GM21367 (cell line): ENCODE results near the gene PAGR1.
"Not testable (repeated sequence)": the region's sequence is repeated elsewhere in the genome, so short reads cannot be mapped to it uniquely, and the experiment has no call there.

Experiments
- ATAC-seq: cut with Tn5 transposase; IDR thresholded peaks from one replicate; pipeline ENCODE4 v1.9.1; 2021; ENCODE audit not compliant: unreplicated experiment

Gene PAGR1

DNA sequence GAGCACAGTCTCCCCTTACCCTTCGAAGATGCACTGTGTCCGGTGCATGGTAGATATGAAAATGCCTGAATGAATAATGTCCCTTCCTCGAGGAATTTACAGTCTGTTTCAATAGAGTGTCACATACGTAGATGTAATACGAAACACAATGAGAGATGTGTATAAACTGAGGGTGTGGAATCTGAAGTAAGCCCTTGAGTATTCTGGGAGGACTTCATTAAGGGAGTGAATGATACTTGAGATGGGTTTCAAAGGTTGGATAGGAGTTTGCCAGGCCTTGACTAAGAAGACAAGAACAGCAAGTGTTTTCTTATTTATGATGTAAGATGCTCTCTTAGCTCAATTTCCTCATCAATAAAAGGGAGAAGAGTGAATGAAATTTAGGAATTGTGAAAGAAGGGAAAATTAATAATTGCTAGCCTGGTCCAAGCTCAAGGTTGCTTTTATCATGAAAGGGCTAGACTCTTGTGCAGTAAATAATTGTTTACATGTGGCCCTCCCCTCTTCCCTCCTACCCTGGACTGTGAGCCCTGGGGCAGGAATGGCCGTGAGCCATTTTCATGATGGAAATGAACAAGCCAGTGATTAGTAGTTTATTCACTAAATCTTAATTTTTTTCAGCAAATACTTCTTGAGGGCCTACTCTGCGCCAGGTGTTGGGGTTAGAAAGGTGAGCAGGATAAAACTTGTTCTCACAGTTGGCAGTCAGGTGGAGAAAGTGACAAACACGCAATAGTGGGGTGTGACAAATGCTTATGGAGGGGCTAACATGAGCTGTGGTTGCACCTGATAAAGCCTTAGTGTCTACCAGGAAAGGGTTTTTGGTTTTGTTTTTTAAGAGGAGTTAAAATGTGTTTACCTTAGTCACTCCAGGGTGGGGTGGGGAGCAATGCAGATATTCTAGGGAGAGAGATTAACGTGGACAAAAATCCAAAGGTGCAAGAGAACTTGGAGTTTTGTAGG, 23.8 kb upstream of the PAGR1 start:
- ATAC-seq = no peak

DNA sequence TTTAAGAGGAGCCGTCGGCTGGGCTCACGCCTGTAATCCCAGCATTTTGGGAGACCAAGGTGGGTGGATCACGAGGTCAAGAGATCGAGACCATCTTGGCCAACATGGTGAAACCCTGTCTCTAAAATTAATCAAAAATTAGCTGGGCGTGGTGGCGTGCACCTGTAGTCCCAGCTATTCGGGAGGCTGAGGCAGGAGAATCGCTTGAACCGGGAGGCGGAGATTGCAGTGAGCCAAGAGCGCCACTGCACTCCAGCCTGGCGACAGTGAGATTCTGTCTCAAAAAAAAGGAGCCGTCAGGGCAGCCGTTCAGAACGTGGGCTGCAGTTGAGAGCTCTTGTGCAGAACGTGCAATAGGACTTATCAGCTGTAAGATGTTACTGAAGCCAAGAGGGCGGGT, 22.8 kb upstream of the PAGR1 start:
- ATAC-seq = not testable (repeated sequence)

DNA sequence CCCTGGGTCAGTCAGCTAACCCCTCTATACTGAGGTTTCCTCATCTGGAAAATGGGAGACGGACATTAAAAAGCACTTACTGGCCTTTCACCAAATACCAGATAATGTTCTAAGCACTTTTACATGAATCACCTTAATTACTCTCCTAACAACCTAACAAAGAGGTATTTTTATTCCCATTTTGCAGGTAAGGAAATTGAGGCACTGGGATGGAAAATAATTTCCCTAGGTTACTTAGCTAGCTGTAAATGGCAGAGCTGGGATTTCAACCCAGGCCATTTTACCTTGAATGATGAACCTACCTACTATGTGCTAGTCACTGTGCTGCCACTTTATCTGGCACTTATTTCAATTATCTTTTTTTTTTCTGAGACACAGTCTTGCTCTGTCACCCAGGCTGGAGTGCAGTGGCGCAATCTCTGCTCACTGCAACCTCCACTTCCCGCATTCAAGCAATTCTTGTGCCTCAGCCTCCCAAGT, 21.7 kb upstream of the PAGR1 start:
- no peak for ATAC-seq

DNA sequence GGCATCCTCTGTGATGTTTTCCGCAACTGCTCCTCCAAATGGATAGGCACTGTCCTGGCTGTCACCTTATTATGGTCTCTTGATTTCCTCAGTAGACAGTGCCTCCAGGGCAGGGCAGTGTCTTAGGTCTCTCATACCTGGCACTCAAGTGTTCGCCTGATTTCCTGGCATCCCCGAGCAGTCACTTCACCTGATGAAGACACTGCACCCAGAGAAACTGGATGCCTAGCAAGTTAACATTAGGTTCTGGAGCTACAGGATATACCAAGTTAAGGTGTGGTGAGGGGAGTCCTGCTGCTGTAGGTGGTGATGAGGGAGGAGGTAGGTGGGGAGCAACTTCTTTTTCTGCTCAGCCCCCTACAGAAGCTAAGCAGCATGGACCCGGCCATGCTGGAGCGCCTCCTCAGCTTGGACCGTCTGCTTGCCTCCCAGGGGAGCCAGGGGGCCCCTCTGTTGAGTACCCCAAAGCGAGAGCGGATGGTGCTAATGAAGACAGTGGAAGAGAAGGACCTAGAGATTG, 13.5 kb upstream of the PAGR1 start:
- no peak for ATAC-seq

DNA sequence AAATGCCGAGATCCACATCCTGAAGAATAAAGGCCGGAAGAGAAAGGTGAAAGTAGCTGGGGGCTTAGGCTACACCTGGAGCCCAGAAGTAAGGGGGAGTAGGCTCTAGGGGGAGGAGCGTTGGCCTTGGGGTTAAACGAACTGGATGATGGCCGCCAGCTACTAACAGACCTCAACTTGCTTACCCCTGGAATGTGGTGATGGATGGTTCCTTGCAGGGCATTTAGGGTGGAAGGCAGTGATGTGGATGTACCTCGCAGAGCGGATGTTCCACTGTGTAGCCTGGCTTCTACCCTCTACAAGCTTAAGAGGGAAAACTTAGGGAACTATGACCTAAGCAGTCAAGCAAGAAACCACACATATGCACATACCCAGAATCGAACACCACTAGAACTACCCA, 11.9 kb upstream of the PAGR1 start:
- ATAC-seq = no peak

DNA sequence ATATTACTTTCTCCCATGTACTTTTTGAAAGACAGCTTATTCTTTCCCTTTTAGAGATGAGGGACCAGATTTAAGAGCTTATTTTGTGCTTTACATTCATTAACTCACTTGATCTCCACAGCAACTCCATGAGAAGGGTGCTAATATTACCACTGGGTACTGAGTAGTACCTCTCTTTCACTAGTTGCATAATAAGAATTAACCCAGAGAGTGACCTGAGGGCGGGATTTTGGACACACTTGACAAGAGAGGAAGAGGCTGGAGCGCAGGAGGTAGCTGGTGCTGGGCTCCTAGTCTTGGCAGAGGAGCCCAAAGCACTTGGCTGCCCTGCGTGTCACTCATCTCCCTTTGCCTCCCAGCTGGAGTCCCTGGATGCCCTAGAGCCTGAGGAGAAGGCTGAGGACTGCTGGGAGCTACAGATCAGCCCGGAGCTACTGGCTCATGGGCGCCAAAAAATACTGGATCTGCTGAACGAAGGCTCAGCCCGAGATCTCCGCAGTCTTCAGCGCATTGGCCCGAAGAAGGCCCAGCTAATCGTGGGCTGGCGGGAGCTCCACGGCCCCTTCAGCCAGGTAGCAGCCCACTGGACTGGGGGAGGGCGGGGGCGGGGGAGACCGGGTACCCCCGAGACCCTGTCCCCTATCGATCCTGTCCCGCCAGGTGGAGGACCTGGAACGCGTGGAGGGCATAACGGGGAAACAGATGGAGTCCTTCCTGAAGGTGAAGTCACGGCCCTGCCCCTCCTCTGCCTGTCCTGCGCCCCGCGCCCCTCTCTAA, 11.3 kb upstream of the PAGR1 start:
- ATAC-seq = no peak

DNA sequence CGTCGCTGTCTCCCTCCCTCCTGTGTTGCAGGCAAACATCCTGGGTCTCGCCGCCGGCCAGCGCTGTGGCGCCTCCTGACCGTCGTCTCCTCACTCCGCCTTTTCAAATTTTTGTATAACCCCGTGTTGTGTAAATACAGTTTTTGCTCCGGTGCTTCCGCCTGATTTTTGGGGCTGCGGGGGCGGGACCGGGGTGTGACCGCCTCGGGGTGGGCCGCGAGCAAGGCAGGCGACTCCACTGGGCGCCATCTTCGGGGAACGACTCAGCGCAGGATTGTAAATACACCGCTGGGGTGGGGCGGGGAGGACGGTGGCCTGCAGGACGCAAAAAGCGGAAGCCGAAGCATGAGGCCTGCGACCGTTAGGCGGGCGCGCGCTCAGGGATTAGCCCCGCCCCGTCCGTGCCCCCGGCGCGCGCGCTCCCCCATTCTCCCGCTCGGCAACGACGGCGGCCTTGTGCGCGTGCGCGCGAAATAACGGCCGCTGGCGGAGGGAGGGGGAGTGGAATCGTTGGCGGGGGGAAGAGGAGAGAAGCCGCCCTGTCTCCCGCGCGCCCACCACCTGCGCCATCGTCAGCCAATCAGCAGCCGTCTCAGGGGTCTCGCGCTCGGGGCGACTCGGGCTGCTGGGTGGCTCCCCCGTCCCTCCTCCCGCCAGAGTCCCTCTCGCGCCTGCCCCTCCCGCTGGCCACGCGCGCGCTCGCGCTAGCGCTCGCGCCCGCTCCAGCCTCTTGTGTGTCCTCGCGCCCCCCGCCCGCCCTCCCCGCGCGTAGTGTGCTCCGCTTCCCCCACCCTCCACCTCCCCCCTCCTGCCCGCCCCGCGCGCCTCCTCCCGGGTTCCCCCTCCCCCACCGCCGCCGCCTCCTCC, 10.5 kb upstream of the PAGR1 start:
- ATAC-seq = peak; percentile 42

DNA sequence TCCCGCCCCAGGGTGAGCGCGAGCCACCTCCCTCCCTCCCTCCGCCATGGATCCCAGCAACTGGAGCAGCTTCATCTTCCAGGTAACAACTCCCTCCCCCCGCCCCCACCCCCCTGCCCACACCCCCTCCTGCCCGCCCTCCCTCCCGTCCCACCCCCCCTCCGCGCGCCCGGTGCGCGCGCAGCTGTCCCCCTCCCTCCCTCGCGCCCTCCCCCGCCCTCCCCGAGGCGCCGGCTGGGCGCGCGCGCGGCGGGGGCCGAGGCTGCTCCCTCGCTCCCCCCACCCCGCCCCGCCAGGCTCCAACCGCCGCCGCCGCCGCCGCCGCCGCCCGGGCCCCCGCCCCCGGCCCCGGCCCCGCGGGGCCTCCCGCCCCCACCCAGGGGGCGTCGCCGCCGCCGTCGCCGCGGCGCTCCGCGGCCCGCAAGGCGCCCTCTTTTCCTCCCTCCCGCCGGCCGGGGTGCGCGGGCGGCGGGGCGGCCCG, 9.8 kb upstream of the PAGR1 start, which contains the start of gene MAZ:
TSS of gene MAZ (plus strand) at position 431 of the 481 bp plus-strand sequence. CDS start 173 bp downstream, outside the sequence.
- ATAC-seq = no peak

DNA sequence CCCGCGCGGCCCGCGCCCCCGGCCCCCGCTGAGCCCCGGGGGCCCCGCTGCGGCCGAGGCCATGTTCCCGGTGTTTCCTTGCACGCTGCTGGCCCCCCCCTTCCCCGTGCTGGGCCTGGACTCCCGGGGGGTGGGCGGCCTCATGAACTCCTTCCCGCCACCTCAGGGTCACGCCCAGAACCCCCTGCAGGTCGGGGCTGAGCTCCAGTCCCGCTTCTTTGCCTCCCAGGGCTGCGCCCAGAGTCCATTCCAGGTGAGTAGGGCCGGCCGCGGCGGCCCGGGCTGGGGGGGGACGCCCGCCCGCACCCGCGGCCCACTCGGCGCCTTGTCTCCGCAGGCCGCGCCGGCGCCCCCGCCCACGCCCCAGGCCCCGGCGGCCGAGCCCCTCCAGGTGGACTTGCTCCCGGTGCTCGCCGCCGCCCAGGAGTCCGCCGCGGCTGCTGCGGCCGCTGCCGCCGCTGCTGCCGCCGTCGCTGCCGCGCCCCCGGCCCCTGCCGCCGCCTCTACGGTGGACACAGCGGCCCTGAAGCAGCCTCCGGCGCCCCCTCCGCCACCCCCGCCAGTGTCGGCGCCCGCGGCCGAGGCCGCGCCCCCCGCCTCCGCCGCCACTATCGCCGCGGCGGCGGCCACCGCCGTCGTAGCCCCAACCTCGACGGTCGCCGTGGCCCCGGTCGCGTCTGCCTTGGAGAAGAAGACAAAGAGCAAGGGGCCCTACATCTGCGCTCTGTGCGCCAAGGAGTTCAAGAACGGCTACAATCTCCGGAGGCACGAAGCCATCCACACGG, 9.1 kb upstream of the PAGR1 start:
- no peak for ATAC-seq

DNA sequence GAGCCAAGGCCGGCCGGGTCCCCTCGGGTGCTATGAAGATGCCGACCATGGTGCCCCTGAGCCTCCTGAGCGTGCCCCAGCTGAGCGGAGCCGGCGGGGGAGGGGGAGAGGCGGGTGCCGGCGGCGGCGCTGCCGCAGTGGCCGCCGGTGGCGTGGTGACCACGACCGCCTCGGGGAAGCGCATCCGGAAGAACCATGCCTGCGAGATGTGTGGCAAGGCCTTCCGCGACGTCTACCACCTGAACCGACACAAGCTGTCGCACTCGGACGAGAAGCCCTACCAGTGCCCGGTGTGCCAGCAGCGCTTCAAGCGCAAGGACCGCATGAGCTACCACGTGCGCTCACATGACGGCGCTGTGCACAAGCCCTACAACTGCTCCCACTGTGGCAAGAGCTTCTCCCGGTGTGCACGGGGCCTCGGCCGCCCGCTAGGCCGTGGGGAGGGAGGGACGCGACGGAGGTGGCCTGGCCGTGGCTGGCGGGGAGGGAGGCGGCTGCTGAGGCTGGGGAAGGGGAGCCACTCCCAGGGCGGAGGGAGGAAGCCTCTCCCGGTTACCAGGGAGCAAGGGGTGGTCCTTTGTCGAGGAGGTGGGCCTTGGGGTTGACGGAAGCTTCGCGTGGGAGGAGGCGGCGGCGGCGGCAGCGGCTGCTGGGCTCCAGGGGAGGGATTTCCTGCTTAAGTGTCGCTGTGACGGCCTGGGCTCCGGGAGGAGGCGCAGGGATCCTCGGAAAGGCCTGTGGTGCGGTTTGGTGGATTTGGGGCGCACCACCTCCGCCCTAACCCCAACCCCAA, 8.3 kb upstream of the PAGR1 start:
- no peak for ATAC-seq

DNA sequence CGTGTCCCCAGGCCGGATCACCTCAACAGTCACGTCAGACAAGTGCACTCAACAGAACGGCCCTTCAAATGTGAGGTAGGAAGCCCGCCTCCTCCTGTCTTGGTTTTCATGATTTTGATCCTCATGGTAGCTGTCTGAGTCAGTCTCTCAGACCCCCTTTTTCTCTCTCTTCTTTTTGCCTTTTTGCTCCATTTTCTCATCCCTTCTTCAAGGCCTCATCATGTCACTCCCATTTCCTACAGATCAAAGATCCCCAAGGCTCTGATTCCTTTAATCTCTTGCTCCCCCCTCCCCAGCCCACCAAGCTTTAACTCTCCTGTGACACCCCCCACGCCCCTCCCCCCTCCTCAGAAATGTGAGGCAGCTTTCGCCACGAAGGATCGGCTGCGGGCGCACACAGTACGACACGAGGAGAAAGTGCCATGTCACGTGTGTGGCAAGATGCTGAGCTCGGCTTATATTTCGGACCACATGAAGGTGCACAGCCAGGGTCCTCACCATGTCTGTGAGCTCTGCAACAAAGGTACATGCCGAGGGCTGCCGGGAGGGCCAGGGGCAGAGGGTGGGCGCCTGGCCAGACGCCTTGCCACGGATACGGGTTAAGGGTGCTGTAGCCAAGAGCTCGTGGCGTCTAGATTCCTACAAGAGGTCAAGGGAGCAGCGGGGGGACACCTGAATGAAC, 7.6 kb upstream of the PAGR1 start:
- ATAC-seq = no peak

DNA sequence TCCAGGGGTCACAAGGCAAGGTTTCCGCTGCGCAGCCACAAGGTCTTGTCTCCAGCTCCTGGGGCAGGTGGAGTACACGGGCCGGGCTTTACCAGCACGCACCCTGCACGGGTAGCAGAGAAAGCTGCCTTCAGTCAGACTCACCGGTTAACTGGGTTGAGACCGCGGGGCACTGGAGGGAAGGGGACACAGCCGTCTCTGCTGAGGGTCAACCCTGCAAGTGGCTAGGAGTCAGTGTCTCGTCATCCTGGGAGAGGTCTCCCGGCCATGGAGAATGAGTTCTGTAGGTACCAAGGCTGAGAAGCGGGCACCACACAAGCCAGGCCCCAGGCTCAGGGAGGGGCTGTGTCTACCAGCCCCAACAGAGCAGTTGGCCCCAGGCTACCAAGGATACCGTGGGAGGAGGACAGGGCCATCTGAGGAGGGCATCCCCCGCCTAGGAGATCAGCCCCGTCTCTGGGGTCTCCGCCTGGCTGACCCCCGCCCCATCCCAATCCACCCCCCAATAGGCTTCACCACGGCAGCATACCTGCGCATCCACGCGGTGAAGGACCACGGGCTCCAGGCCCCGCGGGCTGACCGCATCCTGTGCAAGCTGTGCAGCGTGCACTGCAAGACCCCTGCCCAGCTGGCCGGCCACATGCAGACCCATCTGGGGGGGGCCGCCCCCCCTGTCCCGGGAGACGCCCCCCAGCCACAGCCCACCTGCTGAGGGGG, 6.8 kb upstream of the PAGR1 start:
- ATAC-seq = no peak

DNA sequence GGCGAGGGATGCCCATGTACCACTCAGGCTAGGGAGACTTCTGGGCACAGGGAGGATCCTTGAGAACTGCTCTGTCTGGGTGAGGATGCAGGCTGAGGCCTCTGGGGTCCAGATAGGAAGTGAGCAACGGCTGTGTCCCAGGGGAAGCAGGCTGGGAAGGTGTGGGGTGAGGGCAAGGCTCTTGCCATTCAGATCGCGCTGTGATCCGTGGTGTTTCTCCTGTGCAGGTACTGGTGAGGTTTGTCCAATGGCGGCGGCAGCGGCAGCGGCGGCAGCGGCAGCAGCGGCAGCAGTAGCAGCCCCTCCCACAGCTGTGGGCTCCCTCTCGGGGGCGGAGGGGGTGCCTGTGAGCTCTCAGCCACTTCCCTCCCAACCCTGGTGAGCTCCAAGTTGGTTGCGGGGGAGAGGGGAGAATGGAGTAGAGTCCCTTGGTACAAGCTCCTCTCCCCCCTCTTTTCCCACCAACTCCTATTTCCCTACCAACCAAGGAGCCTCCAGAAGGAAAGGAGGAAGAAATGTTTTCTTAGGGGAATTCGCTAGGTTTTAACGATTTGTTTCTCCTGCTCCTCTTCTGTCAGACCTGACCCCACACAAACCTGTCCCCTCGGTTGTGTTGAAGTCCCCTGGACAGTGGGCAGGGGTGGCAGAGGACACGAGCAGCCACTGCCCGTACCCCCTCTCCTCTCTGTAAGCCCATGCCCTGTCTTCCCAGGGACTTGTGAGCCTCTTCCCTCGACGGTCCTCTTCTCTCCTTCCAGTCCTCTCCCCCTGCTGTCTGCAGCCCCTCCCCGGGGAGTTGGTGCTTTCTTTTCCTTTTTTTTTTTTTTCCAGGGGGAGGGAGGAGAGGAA, 5.9 kb upstream of the PAGR1 start:
- ATAC-seq = no peak

DNA sequence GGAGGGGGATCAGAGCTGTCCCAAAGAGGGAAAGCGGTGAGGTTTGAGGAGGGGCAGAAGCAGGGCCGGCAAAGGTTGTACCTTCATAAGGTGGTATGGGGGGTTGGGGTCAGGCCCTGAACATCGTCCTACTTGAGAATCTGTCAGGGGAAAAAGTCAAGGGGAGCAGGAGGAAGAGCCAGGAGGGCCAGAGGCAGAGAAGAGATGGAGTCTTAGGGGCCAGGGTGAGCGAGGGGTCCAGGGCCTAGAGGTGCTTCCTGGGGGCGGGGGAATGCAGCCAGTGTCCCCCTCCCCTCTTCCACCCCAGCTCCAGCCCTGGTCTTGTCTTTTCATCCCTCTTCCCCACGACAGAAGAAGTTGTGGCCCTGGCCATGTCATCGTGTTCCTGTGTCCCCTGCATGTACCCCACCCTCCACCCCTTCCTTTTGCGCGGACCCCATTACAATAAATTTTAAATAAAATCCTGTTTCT, 5.2 kb upstream of the PAGR1 start:
- no peak for ATAC-seq

DNA sequence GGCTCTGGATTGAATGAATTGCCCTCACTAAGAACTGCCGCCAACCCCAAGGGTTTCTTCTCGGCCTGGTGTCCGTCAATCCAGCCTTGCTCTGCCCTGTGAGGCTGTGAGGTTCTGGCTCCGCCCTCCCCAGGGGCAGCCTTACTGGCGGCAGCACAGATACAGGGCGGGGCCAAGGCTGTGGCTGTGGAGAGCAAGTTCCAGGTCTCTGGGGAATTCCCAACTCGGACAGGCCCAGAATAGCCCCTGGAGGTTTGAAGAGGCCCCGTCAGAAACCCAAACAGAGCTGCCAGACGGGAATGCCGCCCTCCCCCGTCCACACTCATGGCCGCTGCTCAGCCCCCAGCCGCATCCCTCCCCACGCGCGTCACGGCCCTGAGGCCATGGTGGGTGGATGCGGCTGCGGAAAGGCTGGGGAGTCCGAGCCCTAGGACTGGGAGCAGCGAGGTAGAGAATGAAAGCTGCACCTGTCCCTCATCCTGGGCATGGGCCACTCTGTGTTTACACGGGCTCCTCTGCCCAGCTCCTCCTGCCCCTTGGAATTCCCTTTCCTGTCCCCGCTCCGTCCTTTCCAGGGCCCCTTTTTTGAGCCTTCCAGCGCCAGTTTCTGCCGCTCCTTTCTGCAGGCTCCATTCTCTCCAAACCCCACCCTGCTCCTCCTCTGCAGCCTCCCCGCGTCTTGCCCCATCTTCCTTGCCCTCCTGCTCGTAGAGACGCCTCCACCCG, 4.6 kb upstream of the PAGR1 start:
- ATAC-seq = peak; percentile 27
